Progenitor cell of endocrine pancreas (in vitro differentiated cells): ENCODE data around the gene HYAL1. TPM values are rescaled to one million over a fixed set of nuclear protein-coding genes. Genes with fewer than 3 reads are reported as not detected.
A peak's percentile ranks its signal among the peaks of the same experiment; 100 is the strongest.

Source experiments
- DNase-seq: peaks from one replicate; pipeline ENCODE4 v3.0.0; 2021; ENCODE audit warnings: low spot score; ENCODE audit not compliant: unreplicated experiment
- H3K27ac Mint-ChIP-seq: 2 replicates; pipeline ENCODE4 v1.8.0; 2021; ENCODE audit warnings: mild to moderate bottlenecking, moderate library complexity, mixed read lengths
- H3K27me3 Mint-ChIP-seq: 2 replicates; pipeline ENCODE4 v1.8.0; 2021; ENCODE audit warnings: mixed read lengths
- H3K36me3 Mint-ChIP-seq: 2 replicates; pipeline ENCODE4 v1.8.0; 2022; ENCODE audit warnings: mixed read lengths; ENCODE audit not compliant: insufficient read depth
- H3K4me1 Mint-ChIP-seq: 2 replicates; pipeline ENCODE4 v1.8.0; 2021; ENCODE audit warnings: low read depth, mixed read lengths
- H3K4me3 Mint-ChIP-seq: 2 replicates; pipeline ENCODE4 v1.8.0; 2021; ENCODE audit warnings: low read depth, mild to moderate bottlenecking, moderate library complexity, mixed read lengths
- H3K9me3 Mint-ChIP-seq: 2 replicates; pipeline ENCODE4 v1.8.0; 2021; ENCODE audit warnings: low read depth, mixed read lengths
- total RNA-seq: library from RNA; stranded (reverse); gene quantifications from 2 replicates; pipeline ENCODE4 v1.2.1, GENCODE V29; 2021
- TF ChIP-seq, protein P1 (sequence below): fragments of 200-600 bp; sonication (generic); IDR thresholded peaks from one replicate; pipeline ENCODE4 v1.5.0; 2021; ENCODE audit warnings: antibody characterized with exemption, mild to moderate bottlenecking; ENCODE audit not compliant: unreplicated experiment

Gene HYAL1
- total RNA-seq, 1 donor from 2014 or later = 3.1 TPM

DNA sequence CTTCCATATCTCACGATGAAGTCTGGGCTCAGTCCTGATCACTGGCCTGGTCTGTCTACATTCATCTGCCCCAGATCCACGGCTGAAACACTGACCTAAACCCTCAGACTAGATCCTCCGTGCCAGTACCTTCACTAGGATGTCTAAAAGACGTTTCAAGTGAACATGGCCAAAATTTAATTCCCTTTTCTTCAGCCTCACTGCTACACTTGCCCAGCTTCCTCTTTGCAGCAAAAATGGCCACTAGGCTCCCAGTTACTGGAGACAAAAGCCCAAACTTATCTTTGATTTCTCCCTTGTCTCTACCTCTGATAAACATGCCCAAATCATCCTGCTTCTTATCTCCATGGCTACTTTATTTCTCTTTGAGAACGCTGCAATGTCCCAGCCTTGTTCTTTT, 35.6 kb upstream of the HYAL1 start:
- Mint-ChIP-seq H3K4me3 (peak overlapping the region; percentile 93), H3K36me3 (no peaks in the 10 kb centered on the region), H3K4me1 (peaks cover 15% of the 10 kb centered on the region), H3K9me3 (no peaks in the 10 kb centered on the region), H3K27ac (no peak overlapping the region), H3K27me3 (peaks cover 49% of the 10 kb centered on the region)
- no peak for DNase-seq
- TF ChIP-seq, protein P1, sequence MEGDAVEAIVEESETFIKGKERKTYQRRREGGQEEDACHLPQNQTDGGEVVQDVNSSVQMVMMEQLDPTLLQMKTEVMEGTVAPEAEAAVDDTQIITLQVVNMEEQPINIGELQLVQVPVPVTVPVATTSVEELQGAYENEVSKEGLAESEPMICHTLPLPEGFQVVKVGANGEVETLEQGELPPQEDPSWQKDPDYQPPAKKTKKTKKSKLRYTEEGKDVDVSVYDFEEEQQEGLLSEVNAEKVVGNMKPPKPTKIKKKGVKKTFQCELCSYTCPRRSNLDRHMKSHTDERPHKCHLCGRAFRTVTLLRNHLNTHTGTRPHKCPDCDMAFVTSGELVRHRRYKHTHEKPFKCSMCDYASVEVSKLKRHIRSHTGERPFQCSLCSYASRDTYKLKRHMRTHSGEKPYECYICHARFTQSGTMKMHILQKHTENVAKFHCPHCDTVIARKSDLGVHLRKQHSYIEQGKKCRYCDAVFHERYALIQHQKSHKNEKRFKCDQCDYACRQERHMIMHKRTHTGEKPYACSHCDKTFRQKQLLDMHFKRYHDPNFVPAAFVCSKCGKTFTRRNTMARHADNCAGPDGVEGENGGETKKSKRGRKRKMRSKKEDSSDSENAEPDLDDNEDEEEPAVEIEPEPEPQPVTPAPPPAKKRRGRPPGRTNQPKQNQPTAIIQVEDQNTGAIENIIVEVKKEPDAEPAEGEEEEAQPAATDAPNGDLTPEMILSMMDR = no peak

DNA sequence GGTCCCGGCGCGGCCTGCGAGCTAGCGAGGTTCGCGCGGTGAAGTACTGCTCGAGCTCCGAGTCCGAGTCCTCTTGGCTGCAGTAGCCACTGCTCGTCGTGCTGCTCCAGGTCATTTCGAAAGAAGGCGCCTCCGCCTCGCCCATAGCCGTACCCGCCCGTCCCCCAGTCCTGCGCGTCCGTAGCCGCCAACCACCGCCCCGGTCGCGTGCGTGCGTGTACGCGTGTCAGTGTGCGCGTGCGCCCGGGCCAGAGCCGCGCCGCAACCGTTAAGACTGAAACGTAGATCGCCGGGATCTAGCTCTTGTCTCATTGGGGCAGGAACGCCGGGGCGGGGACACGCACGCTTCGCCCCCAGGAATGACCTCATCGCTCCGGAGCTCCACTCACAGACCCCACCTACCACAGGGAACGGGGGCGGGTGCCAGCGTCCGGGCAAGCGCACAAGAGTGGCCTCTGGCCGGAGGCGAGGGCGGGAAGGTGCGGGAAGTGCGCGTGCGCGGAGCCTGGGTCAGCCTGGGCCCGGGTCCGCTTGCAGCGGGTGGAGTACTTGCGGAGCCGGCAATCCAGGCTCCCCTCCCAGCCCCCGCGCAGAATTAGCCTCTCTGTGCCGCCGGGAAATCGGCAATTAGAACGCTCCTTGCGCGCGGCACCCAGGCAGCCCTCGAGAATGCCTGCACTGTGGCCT, 33.9 kb upstream of the HYAL1 start:
- H3K36me3 Mint-ChIP-seq = no peaks in the 10 kb centered on the region
- H3K27me3 Mint-ChIP-seq = peaks cover 33% of the 10 kb centered on the region
- H3K4me3 Mint-ChIP-seq = peak overlapping the region; percentile 93
- H3K4me1 Mint-ChIP-seq = peaks cover 15% of the 10 kb centered on the region
- H3K9me3 Mint-ChIP-seq = no peaks in the 10 kb centered on the region
- peak; percentile 96 for DNase-seq
- peak overlapping the region; percentile 99 for H3K27ac Mint-ChIP-seq
- TF ChIP-seq, protein P1 = no peak

DNA sequence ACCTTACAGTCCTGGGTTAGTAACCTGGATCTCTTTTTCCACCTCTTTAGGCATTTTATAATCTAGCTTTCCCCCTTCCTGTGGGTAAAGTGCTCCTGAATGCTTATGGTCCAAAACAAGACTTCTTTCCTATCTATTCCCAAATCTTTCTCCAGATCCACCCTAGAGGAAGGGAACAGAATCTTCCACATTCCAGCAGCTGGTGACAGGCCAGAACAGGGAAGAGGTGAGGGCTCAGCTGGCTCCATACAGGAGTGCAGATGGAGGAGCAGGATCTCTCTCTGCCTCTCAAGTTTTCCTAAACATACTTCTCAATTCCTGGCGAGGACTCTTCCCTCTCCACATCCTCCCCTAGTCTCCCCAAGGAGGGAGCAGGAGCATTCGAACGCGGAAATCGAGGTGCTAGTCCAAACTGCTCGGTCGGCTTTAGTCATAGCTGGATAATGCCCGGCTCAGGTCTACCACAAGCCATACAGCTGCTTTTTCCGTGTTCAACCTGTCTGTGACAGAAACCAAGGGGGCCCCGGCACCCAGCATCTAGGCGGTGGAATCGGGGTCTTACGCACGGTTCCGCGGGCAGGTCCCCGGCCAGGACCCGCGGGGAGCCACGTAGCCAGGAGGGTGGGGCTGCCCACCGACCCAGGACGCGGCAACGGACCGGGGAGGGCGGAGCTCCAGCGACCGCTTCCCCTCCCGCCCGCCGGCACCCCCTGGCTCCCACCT, 33.2 kb upstream of the HYAL1 start:
- H3K36me3 Mint-ChIP-seq = no peaks in the 10 kb centered on the region
- peak overlapping the region; percentile 93 for H3K4me3 Mint-ChIP-seq
- H3K27me3 Mint-ChIP-seq = peaks cover 26% of the 10 kb centered on the region
- TF ChIP-seq, protein P1 = no peak
- no peak for DNase-seq
- H3K27ac Mint-ChIP-seq = peak overlapping the region; percentile 99
- H3K9me3 Mint-ChIP-seq = no peaks in the 10 kb centered on the region
- H3K4me1 Mint-ChIP-seq = peaks cover 15% of the 10 kb centered on the region

DNA sequence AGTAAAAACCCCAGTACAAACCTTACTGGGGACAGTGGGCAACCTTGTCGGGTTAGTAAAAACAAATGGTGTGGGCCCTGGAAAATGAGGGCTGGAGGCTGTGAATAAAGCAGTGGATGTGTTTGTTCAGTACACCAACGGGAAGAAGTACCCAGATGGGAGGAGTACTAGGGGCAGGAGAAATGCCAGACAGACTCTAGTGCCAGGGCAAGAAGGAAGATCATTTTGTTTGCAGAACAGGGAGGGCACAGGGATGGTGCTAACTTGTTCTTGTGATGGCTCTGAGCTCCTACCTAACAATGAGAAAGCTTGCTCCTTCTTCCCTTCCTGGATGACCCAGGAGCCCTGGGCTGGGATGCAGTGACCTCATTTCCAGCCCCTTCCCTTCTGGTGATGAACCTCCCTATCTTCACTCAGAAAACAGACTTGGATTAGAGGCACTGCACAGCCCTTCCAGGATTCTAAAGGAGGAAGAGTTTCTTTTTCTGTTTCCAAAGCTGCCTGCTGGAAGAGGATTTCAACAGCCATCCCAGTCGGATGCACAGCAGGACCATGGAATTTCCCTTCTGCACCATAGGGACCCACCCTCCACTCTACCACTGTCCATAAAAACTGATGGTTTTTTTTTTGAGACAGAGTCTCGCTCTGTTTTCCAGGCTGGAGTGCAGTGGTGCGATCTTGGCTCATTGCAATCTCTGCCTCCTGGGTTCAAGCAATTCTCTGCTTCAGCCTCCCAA, 31.1 kb upstream of the HYAL1 start:
- no peak for DNase-seq
- no peak overlapping the region for H3K27ac Mint-ChIP-seq
- H3K9me3 Mint-ChIP-seq = no peaks in the 10 kb centered on the region
- H3K4me3 Mint-ChIP-seq = peak overlapping the region; percentile 26
- H3K36me3 Mint-ChIP-seq = peaks cover 2% of the 10 kb centered on the region
- H3K27me3 Mint-ChIP-seq = peaks cover 10% of the 10 kb centered on the region
- TF ChIP-seq, protein P1 = no peak
- H3K4me1 Mint-ChIP-seq = peaks cover 15% of the 10 kb centered on the region

DNA sequence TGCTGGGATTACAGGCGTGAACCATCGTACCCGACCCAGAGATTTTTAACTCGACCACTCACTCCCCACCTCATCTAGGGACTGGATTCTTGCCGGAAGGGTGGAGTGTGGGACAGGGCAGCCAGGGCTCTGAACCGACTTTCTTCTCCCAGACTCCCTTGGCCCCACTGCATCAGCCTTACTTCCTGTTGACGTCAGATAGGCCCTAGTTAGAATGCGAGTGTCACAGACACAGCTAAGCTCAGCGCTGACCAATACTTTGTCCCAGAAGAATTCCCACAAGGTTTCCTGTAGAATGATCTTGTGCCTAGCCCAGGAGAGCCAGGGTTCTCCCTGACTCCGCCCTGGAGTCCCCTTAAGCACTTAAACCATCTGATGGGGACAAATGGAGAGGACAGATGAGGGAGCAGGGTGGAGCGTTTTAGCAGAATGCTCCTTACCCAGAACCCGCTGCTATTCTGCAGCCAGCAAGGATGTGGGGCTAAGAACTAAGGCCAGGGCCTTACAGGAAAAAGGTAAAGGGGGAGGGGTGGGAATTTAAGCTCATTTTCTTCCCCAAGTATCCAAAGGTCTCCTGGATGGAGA, 30.5 kb upstream of the HYAL1 start:
- Mint-ChIP-seq H3K27me3 (peaks cover 4% of the 10 kb centered on the region), H3K4me3 (no peak overlapping the region), H3K27ac (no peak overlapping the region), H3K9me3 (no peaks in the 10 kb centered on the region), H3K36me3 (peaks cover 2% of the 10 kb centered on the region), H3K4me1 (peaks cover 15% of the 10 kb centered on the region)
- TF ChIP-seq, protein P1 = no peak
- DNase-seq = no peak
